ENCODE measurements around the gene EVC.
"Not testable (repeated sequence)": the region's sequence is repeated elsewhere in the genome, so short reads cannot be mapped to it uniquely, and the experiment has no call there.

EVC gene

DNA sequence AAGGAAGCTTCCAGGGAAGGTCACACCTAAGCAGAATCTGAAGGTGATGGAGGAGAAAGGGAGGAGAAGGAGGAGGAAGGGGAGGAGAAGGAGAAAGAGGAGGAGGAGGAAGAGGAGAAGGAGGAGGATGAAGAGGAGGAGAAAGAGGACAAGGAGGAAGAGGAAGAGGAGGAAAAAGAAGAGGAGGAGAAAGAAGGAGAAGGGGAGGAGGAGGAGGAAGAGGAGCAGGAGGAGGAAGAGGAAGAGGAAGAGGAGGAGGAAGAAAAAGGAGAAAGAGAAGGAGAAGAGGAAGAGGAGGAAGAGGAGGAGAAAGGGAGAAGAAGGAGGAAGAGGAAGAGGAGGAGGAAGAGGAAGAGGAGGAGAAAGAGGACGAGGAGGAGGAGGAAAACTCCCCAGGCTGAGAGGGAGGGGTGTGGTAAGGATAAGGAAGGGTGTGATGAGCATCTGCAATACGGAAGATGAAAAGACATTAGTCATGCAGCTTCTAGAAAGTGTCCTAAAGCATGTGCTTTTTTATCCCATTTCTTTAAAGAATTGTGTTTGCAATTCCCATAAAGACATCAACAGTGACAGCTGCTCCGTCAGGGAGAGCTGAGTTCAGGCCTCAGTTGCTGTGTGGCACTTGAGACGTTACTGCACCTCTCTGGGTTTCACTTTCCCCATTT is 140.8 kb downstream of the EVC start:
- no peaks in the 10 kb centered on the region for H3K36me3 ChIP-seq (ENCODE audit: insufficient read depth, low read length)
- no peak overlapping the region for H3K9ac ChIP-seq (ENCODE audit: low read depth, low read length)
- ATAC-seq (ENCODE audit: insufficient read depth, low read depth) (no peak), DNase-seq (no peak)
- TF ChIP-seq, protein P1, sequence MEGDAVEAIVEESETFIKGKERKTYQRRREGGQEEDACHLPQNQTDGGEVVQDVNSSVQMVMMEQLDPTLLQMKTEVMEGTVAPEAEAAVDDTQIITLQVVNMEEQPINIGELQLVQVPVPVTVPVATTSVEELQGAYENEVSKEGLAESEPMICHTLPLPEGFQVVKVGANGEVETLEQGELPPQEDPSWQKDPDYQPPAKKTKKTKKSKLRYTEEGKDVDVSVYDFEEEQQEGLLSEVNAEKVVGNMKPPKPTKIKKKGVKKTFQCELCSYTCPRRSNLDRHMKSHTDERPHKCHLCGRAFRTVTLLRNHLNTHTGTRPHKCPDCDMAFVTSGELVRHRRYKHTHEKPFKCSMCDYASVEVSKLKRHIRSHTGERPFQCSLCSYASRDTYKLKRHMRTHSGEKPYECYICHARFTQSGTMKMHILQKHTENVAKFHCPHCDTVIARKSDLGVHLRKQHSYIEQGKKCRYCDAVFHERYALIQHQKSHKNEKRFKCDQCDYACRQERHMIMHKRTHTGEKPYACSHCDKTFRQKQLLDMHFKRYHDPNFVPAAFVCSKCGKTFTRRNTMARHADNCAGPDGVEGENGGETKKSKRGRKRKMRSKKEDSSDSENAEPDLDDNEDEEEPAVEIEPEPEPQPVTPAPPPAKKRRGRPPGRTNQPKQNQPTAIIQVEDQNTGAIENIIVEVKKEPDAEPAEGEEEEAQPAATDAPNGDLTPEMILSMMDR (IDR thresholded peaks at IDR 0.05; ENCODE audit: borderline replicate concordance, extremely low read depth, low read length, poor library complexity, severe bottlenecking) = no peak
- no peak for TF ChIP-seq EZH2 (IDR thresholded peaks at IDR 0.05; ENCODE audit: borderline replicate concordance, low read depth, low read length, severe bottlenecking)
- H3K27ac ChIP-seq (ENCODE audit: low read length) = no peak overlapping the region
- no peaks in the 10 kb centered on the region for H3K4me1 ChIP-seq (ENCODE audit: insufficient read depth, low read length)
- no peaks in the 10 kb centered on the region for H3K9me3 ChIP-seq (ENCODE audit: insufficient read depth, low read length, severe bottlenecking)
- H3K4me3 ChIP-seq (ENCODE audit: low read depth in 1 of 2, low read length in 2 of 2) = no peak overlapping the region
- no peaks in the 10 kb centered on the region for H3K79me2 ChIP-seq (ENCODE audit: insufficient read depth, low read length)
- no peaks in the 10 kb centered on the region for H4K20me1 ChIP-seq (ENCODE audit: insufficient read depth, low read length)
- H3K27me3 ChIP-seq (ENCODE audit: insufficient read depth, low read length, poor library complexity) = no peaks in the 10 kb centered on the region
- H3K4me2 ChIP-seq (ENCODE audit: insufficient read depth, low read length) = no peak overlapping the region
- H2AFZ ChIP-seq (ENCODE audit: low read depth, low read length) = no peak overlapping the region

DNA sequence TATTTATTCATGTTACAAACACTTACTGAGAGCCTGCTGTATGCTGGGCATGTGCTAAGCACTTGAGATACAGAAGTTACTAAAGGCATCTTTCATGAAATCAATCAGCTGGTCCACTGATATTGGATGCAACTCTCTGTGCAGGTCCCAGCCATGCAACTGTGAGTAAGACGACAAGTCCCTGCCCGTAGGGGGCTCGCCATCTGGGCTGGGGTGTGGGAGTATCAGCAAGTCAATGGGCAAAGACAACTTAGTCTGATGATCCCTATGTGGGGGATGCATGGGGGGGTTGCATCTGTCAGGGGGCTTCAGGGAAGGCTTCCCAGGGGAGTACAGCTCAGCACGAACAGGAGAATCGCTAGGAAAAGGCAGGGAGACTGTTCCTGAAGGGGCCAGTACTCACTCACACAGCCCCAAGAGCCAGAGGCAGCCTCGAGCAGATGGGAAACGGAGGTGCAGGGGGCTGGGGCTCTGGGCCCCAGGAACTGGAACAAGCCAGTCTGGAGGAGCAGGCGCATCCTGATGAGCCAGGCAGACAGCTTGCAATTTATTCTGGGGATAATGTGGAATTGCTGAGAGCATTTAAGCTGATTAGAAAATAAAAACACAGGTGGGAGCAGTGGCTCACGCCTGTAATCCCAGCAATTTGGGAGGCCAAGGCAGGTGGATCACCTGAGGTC is 141.7 kb downstream of the EVC start:
- Histone ChIP-seq H3K9me3 (ENCODE audit: insufficient read depth, low read length, severe bottlenecking) (no peaks in the 10 kb centered on the region), H4K20me1 (ENCODE audit: insufficient read depth, low read length) (no peaks in the 10 kb centered on the region), H3K27ac (ENCODE audit: low read length) (no peak overlapping the region), H3K36me3 (ENCODE audit: insufficient read depth, low read length) (no peaks in the 10 kb centered on the region), H3K4me1 (ENCODE audit: insufficient read depth, low read length) (no peaks in the 10 kb centered on the region), H3K9ac (ENCODE audit: low read depth, low read length) (no peak overlapping the region), H3K4me2 (ENCODE audit: insufficient read depth, low read length) (no peak overlapping the region), H3K27me3 (ENCODE audit: insufficient read depth, low read length, poor library complexity) (no peaks in the 10 kb centered on the region), H3K79me2 (ENCODE audit: insufficient read depth, low read length) (no peaks in the 10 kb centered on the region), H3K4me3 (ENCODE audit: low read depth in 1 of 2, low read length in 2 of 2) (no peak overlapping the region), H2AFZ (ENCODE audit: low read depth, low read length) (no peak overlapping the region)
- DNase-seq (no peak), ATAC-seq (ENCODE audit: insufficient read depth, low read depth) (no peak)
- TF ChIP-seq, protein P1 (IDR thresholded peaks at IDR 0.05; ENCODE audit: borderline replicate concordance, extremely low read depth, low read length, poor library complexity, severe bottlenecking) = no peak
- no peak for TF ChIP-seq EZH2 (IDR thresholded peaks at IDR 0.05; ENCODE audit: borderline replicate concordance, low read depth, low read length, severe bottlenecking)

DNA sequence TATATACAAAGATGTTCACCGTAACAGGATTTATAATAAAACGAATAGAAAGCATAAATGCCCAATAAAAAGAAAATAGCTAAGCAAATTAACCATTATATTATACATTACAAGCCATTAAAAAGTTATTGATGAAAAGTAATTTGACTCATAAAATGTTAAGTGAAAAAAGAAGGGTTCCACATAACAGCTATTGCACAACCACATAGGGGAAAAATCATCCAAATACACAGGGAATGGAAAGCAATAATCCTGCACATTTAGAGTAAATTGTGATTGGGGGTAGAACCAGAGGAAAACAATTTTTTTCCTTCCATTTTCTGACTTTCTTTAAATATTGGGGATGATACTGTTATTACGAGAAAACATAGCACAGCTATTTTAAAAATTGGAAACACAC is 143.9 kb downstream of the EVC start:
- Histone ChIP-seq H2AFZ (ENCODE audit: low read depth, low read length) (no peak overlapping the region), H3K36me3 (ENCODE audit: insufficient read depth, low read length) (no peaks in the 10 kb centered on the region), H3K9me3 (ENCODE audit: insufficient read depth, low read length, severe bottlenecking) (no peaks in the 10 kb centered on the region), H3K9ac (ENCODE audit: low read depth, low read length) (no peak overlapping the region), H4K20me1 (ENCODE audit: insufficient read depth, low read length) (no peaks in the 10 kb centered on the region), H3K27ac (ENCODE audit: low read length) (no peak overlapping the region), H3K4me2 (ENCODE audit: insufficient read depth, low read length) (no peak overlapping the region), H3K79me2 (ENCODE audit: insufficient read depth, low read length) (no peaks in the 10 kb centered on the region), H3K4me3 (ENCODE audit: low read depth in 1 of 2, low read length in 2 of 2) (no peak overlapping the region), H3K27me3 (ENCODE audit: insufficient read depth, low read length, poor library complexity) (no peaks in the 10 kb centered on the region), H3K4me1 (ENCODE audit: insufficient read depth, low read length) (no peaks in the 10 kb centered on the region)
- ATAC-seq (ENCODE audit: insufficient read depth, low read depth) (no peak), DNase-seq (no peak)
- TF ChIP-seq, protein P1 (IDR thresholded peaks at IDR 0.05; ENCODE audit: borderline replicate concordance, extremely low read depth, low read length, poor library complexity, severe bottlenecking) = no peak
- no peak for TF ChIP-seq EZH2 (IDR thresholded peaks at IDR 0.05; ENCODE audit: borderline replicate concordance, low read depth, low read length, severe bottlenecking)

DNA sequence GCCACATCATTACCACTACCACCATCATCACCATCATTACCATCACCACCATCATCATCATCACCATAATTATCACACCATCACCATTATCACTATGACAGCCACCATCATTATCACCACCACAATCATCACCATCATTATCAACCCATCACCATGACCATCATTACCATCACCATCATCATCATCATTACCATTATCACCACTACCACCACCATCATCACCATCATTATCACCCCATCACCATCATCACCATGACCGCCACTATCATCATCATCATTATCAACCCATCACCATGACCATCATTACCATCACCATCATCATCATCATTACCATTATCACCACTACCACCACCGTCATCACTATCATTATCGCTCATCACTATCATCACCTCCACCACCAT is 145.4 kb downstream of the EVC start:
- H3K27ac ChIP-seq (ENCODE audit: low read length); H3K9me3 ChIP-seq (ENCODE audit: insufficient read depth, low read length, severe bottlenecking); H3K4me2 ChIP-seq (ENCODE audit: insufficient read depth, low read length); DNase-seq; H3K36me3 ChIP-seq (ENCODE audit: insufficient read depth, low read length); H4K20me1 ChIP-seq (ENCODE audit: insufficient read depth, low read length); H2AFZ ChIP-seq (ENCODE audit: low read depth, low read length); H3K9ac ChIP-seq (ENCODE audit: low read depth, low read length); H3K4me3 ChIP-seq (ENCODE audit: low read depth in 1 of 2, low read length in 2 of 2); H3K27me3 ChIP-seq (ENCODE audit: insufficient read depth, low read length, poor library complexity); H3K4me1 ChIP-seq (ENCODE audit: insufficient read depth, low read length); H3K79me2 ChIP-seq (ENCODE audit: insufficient read depth, low read length); ATAC-seq (ENCODE audit: insufficient read depth, low read depth): not testable (repeated sequence)
